Embryonic facial prominence (tissue), 1 donor: ENCODE results near the gene NCOA7.
"Not testable (repeated sequence)": the region's sequence is repeated elsewhere in the genome, so short reads cannot be mapped to it uniquely, and the experiment has no call there.

Experiments
- DNase-seq: peaks from one replicate; pipeline ENCODE4 v3.0.0-alpha.2; 2016; ENCODE audit errors: extremely low spot score

Gene NCOA7

GRCh38 chr6:125791151-125791819, 525 bp downstream of the NCOA7 start:
- no peak for DNase-seq

- DNase-seq: no peak
These were observed 1.0 kb downstream of the NCOA7 start for GRCh38 chr6:125791820-125792165.

- DNase-seq: no peak
These were observed 1.4 kb downstream of the NCOA7 start for GRCh38 chr6:125792172-125792571.

- no peak for DNase-seq
These were observed 1.9 kb downstream of the NCOA7 start for GRCh38 chr6:125792680-125793079.

GRCh38 chr6:125793280-125793679, 2.5 kb downstream of the NCOA7 start:
- DNase-seq: no peak

- no peak for DNase-seq
These were observed 3.1 kb downstream of the NCOA7 start for GRCh38 chr6:125793863-125794262.

GRCh38 chr6:125794342-125795137, 3.8 kb downstream of the NCOA7 start:
- no peak for DNase-seq

GRCh38 chr6:125795301-125795700, 4.5 kb downstream of the NCOA7 start:
- DNase-seq: no peak

GRCh38 chr6:125797120-125797885, 6.5 kb downstream of the NCOA7 start:
- DNase-seq: no peak

GRCh38 chr6:125797886-125798444, 7.2 kb downstream of the NCOA7 start:
- no peak for DNase-seq

- DNase-seq: no peak
These were observed 8.2 kb downstream of the NCOA7 start for GRCh38 chr6:125798734-125799508.

- no peak for DNase-seq
These were observed 11.6 kb downstream of the NCOA7 start for GRCh38 chr6:125802383-125802782.

GRCh38 chr6:125802943-125803377, 12.2 kb downstream of the NCOA7 start:
- no peak for DNase-seq

GRCh38 chr6:125804264-125804663, 13.5 kb downstream of the NCOA7 start:
- no peak for DNase-seq

GRCh38 chr6:125804866-125805425, 14.2 kb downstream of the NCOA7 start:
- DNase-seq: not testable (repeated sequence)

- no peak for DNase-seq
These were observed 16.1 kb downstream of the NCOA7 start for GRCh38 chr6:125806813-125807212.

- DNase-seq: no peak
These were observed 16.5 kb downstream of the NCOA7 start for GRCh38 chr6:125807293-125807692.

- no peak for DNase-seq
These were observed 17.3 kb downstream of the NCOA7 start for GRCh38 chr6:125808060-125808459.

GRCh38 chr6:125808591-125808990, 17.8 kb downstream of the NCOA7 start:
- DNase-seq: no peak

GRCh38 chr6:125809570-125810170, 18.9 kb downstream of the NCOA7 start:
- no peak for DNase-seq

GRCh38 chr6:125810445-125810844, 19.7 kb downstream of the NCOA7 start:
- DNase-seq: no peak
